Neural cell (in vitro differentiated cells): ENCODE data around the gene ECM1. TPM values are rescaled to one million over a fixed set of nuclear protein-coding genes. Genes with fewer than 3 reads are reported as not detected.

ENCODE experiments used
- H2AFZ ChIP-seq: fragments of 200-600, 300-800 bp; sonication (generic), shearing (Covaris generic); 2 replicates; pipeline ENCODE4 v1.6.0; 2014; ENCODE audit warnings: low read depth, mild to moderate bottlenecking, antibody characterized with exemption, low read length, moderate library complexity
- H3F3A ChIP-seq: fragments of 200-600 bp; shearing (Covaris generic); 2 replicates; pipeline ENCODE4 v1.6.1; 2016; ENCODE audit warnings: mild to moderate bottlenecking, moderate library complexity, mixed read lengths, antibody characterized with exemption, low read length; ENCODE audit not compliant: insufficient read depth, poor library complexity, severe bottlenecking
- H3K27ac ChIP-seq: fragments of 200-600, 300-800 bp; sonication (generic), shearing (Covaris generic); 2 replicates; pipeline ENCODE4 v1.5.1; 2014; ENCODE audit warnings: mild to moderate bottlenecking, low read length, moderate library complexity
- H3K27me3 ChIP-seq: fragments of 300-800, 200-600 bp; sonication (generic), shearing (Covaris generic); 2 replicates; pipeline ENCODE4 v1.6.0; 2014; ENCODE audit warnings: mild to moderate bottlenecking, low read depth, low read length, moderate library complexity; ENCODE audit not compliant: insufficient read depth
- H3K36me3 ChIP-seq: fragments of 300-800, 200-600 bp; sonication (generic), shearing (Covaris generic); 2 replicates; pipeline ENCODE4 v1.5.1; 2014; ENCODE audit warnings: mild to moderate bottlenecking, antibody characterized with exemption, low read length, moderate library complexity; ENCODE audit not compliant: insufficient read depth
- H3K4me2 ChIP-seq: fragments of 300-800, 200-600 bp; sonication (generic), shearing (Covaris generic); 2 replicates; pipeline ENCODE4 v1.6.0; 2014; ENCODE audit warnings: mild to moderate bottlenecking, low read length
- H3K4me3 ChIP-seq: fragments of 300-800, 200-600 bp; sonication (generic), shearing (Covaris generic); 2 replicates; pipeline ENCODE4 v1.5.1; 2014; ENCODE audit warnings: mild to moderate bottlenecking, low read length, moderate library complexity
- H3K79me2 ChIP-seq: fragments of 200-600 bp; shearing (Covaris generic); replicated peaks from 2 replicates; pipeline ENCODE4 v1.6.0; 2014; ENCODE audit warnings: mild to moderate bottlenecking, low read length, moderate library complexity; ENCODE audit not compliant: insufficient read depth
- H3K9ac ChIP-seq: fragments of 300-800, 200-600 bp; sonication (generic), shearing (Covaris generic); 2 replicates; pipeline ENCODE4 v1.6.1; 2016; ENCODE audit warnings: mild to moderate bottlenecking, low read length, mixed read lengths
- H3K9me2 ChIP-seq: fragments of 200-600 bp; shearing (Covaris generic); 2 replicates; pipeline ENCODE4 v1.6.1; 2016; ENCODE audit warnings: mild to moderate bottlenecking, low read length, mixed read lengths; ENCODE audit not compliant: insufficient read depth
- H3K9me3 ChIP-seq: fragments of 200-600, 300-800 bp; sonication (generic), shearing (Covaris generic); 2 replicates; pipeline ENCODE4 v1.6.1; 2016; ENCODE audit warnings: mild to moderate bottlenecking, mixed run types, low read length, moderate library complexity, mixed read lengths
- H4K20me1 ChIP-seq: fragments of 200-600 bp; shearing (Covaris generic); 2 replicates; pipeline ENCODE4 v1.6.1; 2016; ENCODE audit warnings: mild to moderate bottlenecking, mixed run types; ENCODE audit not compliant: insufficient read depth
- EP300 ChIP-seq: fragments of 450-650 bp; conservative IDR thresholded peaks from 2 replicates; pipeline ENCODE4 v1.6.1; 2014; ENCODE audit warnings: antibody characterized with exemption, mild to moderate bottlenecking, moderate library complexity; ENCODE audit not compliant: poor library complexity, severe bottlenecking
- EZH2 ChIP-seq: fragments of 200-600, 300-800 bp; shearing (Covaris generic), sonication (generic); IDR thresholded peaks from 2 replicates; pipeline ENCODE4 v1.6.1; 2014; ENCODE audit warnings: antibody characterized with exemption, low read length, borderline replicate concordance, mild to moderate bottlenecking; ENCODE audit not compliant: insufficient read depth, poor library complexity, severe bottlenecking
- MXI1 ChIP-seq: fragments of 450-650 bp; conservative IDR thresholded peaks from 2 replicates; pipeline ENCODE4 v1.6.1; 2014; ENCODE audit warnings: antibody characterized with exemption, mild to moderate bottlenecking; ENCODE audit not compliant: poor library complexity, severe bottlenecking
- POLR2AphosphoS5 ChIP-seq: IDR thresholded peaks from 2 replicates; pipeline ENCODE4 v1.6.1; 2012
- RAD21 ChIP-seq: fragments of 450-650 bp; conservative IDR thresholded peaks from 2 replicates; pipeline ENCODE4 v1.6.1; 2014; ENCODE audit warnings: antibody characterized with exemption, mild to moderate bottlenecking, moderate library complexity
- SMC3 ChIP-seq: fragments of 450-650 bp; conservative IDR thresholded peaks from 2 replicates; pipeline ENCODE4 v1.6.1; 2014; ENCODE audit warnings: antibody characterized with exemption, mild to moderate bottlenecking, moderate library complexity; ENCODE audit not compliant: poor library complexity
- TAF1 ChIP-seq: IDR thresholded peaks from 2 replicates; pipeline ENCODE4 v1.6.1; 2012; ENCODE audit warnings: low read depth
- polyA plus RNA-seq: library from polyadenylated mRNA; depleted of rRNA; stranded (reverse); fragments of >200 nt; gene quantifications from 2 replicates; pipeline ENCODE4 v1.2.3, GENCODE V29; 2014
- TF ChIP-seq, protein P1 (sequence below): IDR thresholded peaks from 2 replicates; pipeline ENCODE4 v1.6.1; 2012; ENCODE audit warnings: borderline replicate concordance
- TF ChIP-seq, protein P2 (sequence below): fragments of 450-650 bp; IDR thresholded peaks from 2 replicates; pipeline ENCODE4 v1.5.1; 2014; ENCODE audit warnings: antibody characterized with exemption, mild to moderate bottlenecking, moderate library complexity; ENCODE audit not compliant: poor library complexity, severe bottlenecking

The ECM1 gene
- polyA plus RNA-seq, 1 donor from 2014 or later = 2.3 TPM

DNA sequence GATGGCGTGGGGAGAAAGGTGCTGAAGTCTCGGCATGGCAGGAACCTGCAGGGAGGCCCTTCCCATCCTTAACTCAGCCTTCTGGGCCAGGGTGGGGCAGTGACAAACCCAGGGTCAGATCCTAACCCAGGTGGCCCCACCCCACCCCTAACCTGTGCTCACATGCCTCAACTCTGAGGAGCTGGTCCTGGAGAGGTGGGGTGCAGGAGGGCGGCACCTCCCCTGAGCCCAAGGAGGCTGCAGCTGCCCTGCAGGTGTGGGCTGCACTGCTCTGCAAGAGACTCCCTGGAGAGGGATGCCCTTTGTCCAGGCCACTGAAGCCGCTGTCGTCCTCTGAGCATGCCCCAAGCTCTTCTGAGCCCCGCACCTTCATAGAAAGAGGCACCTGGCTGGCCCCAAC, 26.1 kb downstream of the ECM1 start:
- H3K27me3 ChIP-seq = no peaks in the 10 kb centered on the region
- H3K79me2 ChIP-seq = no peaks in the 10 kb centered on the region
- no peak overlapping the region for H3K9ac ChIP-seq
- H3K4me3 ChIP-seq = no peak overlapping the region
- no peaks in the 10 kb centered on the region for H4K20me1 ChIP-seq
- TF ChIP-seq EZH2 (no peak), POLR2AphosphoS5 (no peak), TAF1 (no peak), MXI1 (no peak), EP300 (no peak), RAD21 (no peak)
- TF ChIP-seq, protein P1, sequence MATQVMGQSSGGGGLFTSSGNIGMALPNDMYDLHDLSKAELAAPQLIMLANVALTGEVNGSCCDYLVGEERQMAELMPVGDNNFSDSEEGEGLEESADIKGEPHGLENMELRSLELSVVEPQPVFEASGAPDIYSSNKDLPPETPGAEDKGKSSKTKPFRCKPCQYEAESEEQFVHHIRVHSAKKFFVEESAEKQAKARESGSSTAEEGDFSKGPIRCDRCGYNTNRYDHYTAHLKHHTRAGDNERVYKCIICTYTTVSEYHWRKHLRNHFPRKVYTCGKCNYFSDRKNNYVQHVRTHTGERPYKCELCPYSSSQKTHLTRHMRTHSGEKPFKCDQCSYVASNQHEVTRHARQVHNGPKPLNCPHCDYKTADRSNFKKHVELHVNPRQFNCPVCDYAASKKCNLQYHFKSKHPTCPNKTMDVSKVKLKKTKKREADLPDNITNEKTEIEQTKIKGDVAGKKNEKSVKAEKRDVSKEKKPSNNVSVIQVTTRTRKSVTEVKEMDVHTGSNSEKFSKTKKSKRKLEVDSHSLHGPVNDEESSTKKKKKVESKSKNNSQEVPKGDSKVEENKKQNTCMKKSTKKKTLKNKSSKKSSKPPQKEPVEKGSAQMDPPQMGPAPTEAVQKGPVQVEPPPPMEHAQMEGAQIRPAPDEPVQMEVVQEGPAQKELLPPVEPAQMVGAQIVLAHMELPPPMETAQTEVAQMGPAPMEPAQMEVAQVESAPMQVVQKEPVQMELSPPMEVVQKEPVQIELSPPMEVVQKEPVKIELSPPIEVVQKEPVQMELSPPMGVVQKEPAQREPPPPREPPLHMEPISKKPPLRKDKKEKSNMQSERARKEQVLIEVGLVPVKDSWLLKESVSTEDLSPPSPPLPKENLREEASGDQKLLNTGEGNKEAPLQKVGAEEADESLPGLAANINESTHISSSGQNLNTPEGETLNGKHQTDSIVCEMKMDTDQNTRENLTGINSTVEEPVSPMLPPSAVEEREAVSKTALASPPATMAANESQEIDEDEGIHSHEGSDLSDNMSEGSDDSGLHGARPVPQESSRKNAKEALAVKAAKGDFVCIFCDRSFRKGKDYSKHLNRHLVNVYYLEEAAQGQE = no peak
- TF ChIP-seq, protein P2, sequence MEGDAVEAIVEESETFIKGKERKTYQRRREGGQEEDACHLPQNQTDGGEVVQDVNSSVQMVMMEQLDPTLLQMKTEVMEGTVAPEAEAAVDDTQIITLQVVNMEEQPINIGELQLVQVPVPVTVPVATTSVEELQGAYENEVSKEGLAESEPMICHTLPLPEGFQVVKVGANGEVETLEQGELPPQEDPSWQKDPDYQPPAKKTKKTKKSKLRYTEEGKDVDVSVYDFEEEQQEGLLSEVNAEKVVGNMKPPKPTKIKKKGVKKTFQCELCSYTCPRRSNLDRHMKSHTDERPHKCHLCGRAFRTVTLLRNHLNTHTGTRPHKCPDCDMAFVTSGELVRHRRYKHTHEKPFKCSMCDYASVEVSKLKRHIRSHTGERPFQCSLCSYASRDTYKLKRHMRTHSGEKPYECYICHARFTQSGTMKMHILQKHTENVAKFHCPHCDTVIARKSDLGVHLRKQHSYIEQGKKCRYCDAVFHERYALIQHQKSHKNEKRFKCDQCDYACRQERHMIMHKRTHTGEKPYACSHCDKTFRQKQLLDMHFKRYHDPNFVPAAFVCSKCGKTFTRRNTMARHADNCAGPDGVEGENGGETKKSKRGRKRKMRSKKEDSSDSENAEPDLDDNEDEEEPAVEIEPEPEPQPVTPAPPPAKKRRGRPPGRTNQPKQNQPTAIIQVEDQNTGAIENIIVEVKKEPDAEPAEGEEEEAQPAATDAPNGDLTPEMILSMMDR = no peak
- H2AFZ ChIP-seq = no peak overlapping the region
- no peak overlapping the region for H3K4me2 ChIP-seq
- H3K9me3 ChIP-seq = no peaks in the 10 kb centered on the region
- no peaks in the 10 kb centered on the region for H3K9me2 ChIP-seq
- no peaks in the 10 kb centered on the region for H3F3A ChIP-seq
- H3K27ac ChIP-seq = no peak overlapping the region
- H3K36me3 ChIP-seq = no peaks in the 10 kb centered on the region

DNA sequence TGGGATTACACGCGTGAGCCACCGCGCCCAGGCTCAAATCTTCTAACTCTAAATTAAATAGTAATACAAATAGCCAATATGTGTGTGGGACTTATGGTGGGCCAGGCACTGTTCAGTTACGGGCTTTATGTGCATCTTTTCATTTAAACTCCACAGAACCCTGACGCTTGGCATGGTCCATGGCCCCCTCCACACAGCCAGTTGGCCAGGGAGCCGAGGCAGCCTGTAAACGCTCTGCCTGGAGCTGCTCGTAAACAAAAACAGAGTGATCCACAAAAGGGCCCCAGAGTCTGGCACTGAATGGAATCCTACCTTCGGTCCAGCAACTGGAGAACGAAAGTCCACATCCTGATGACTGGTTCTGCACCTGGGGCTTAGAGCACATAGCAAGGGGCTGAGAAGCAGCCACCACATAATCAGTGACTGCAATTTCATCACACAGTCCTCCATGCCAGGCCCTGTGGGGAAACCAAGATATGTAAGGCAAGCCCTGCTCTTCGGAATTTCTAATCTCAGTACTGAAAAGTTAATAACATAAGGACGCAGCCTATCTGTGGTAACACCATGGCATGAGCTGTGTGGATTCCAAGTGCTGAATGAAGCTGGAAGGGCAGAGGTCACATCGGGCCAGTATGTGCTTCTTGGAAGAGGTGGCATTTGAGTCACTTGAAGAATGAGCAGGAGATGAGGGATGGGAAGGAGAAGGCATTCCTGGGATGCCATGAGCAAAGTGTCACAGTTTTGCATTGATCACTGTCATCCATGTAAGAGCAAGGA, 27.8 kb downstream of the ECM1 start:
- H4K20me1 ChIP-seq = no peaks in the 10 kb centered on the region
- H3K79me2 ChIP-seq = no peaks in the 10 kb centered on the region
- no peaks in the 10 kb centered on the region for H3K27me3 ChIP-seq
- no peak overlapping the region for H3K9ac ChIP-seq
- H3K9me3 ChIP-seq = no peaks in the 10 kb centered on the region
- H3F3A ChIP-seq = no peaks in the 10 kb centered on the region
- H3K36me3 ChIP-seq = no peaks in the 10 kb centered on the region
- no peak overlapping the region for H3K4me2 ChIP-seq
- H3K27ac ChIP-seq = no peak overlapping the region
- H3K4me3 ChIP-seq = no peak overlapping the region
- H2AFZ ChIP-seq = no peak overlapping the region
- no peaks in the 10 kb centered on the region for H3K9me2 ChIP-seq
- TF ChIP-seq, protein P1 = no peak
- TF ChIP-seq TAF1 = no peak
- no peak for TF ChIP-seq SMC3
- TF ChIP-seq POLR2AphosphoS5 = no peak
- no peak for TF ChIP-seq EP300
- no peak for TF ChIP-seq RAD21
- TF ChIP-seq EZH2 = no peak
- TF ChIP-seq MXI1 = no peak
